HepG2 (cell line): ENCODE results near the gene NME1. TPM values are rescaled to one million over a fixed set of nuclear protein-coding genes. Genes with fewer than 3 reads are reported as not detected.

ENCODE experiments used
- BCLAF1 ChIP-seq: fragments of 450-650 bp; IDR thresholded peaks from 2 replicates; pipeline ENCODE4 v1.6.1; 2017; ENCODE audit warnings: mild to moderate bottlenecking
- CTCF ChIP-seq: sonication (generic); formaldehyde crosslinking; IDR thresholded peaks from 2 replicates; pipeline ENCODE4 v1.5.0; 2020; ENCODE audit warnings: mild to moderate bottlenecking, missing genetic modification reagents, moderate library complexity
- DZIP1 ChIP-seq: sonication (generic); formaldehyde crosslinking; IDR thresholded peaks from 2 replicates; pipeline ENCODE4 v1.5.0; 2020; ENCODE audit warnings: mild to moderate bottlenecking, missing genetic modification reagents
- GABPB1 ChIP-seq: IDR thresholded peaks from 2 replicates; pipeline ENCODE4 v1.6.1; 2016; ENCODE audit warnings: mild to moderate bottlenecking, missing genetic modification reagents, moderate library complexity, missing compliant biosample characterization
- HIVEP1 ChIP-seq: sonication (generic); formaldehyde crosslinking; IDR thresholded peaks from 2 replicates; pipeline ENCODE4 v1.4.0; 2020; ENCODE audit warnings: mild to moderate bottlenecking, missing genetic modification reagents
- MXD3 ChIP-seq: IDR thresholded peaks from 2 replicates; pipeline ENCODE4 v1.6.1; 2016; ENCODE audit warnings: mild to moderate bottlenecking, missing biosample characterization, missing genetic modification reagents
- NFRKB ChIP-seq: fragments of 450-650 bp; IDR thresholded peaks from 2 replicates; pipeline ENCODE4 v1.6.1; 2017
- RFX1 ChIP-seq: fragments of 450-650 bp; IDR thresholded peaks from 2 replicates; pipeline ENCODE4 v1.6.1; 2017
- TFE3 ChIP-seq: IDR thresholded peaks from 2 replicates; pipeline ENCODE4 v1.6.1; 2016
- ZIK1 ChIP-seq: sonication (generic); formaldehyde crosslinking; IDR thresholded peaks from 2 replicates; pipeline ENCODE4 v1.5.0; 2020; ENCODE audit warnings: mild to moderate bottlenecking, low read depth, missing genetic modification reagents, borderline replicate concordance
- ZNF687 ChIP-seq: sonication (generic); formaldehyde crosslinking; IDR thresholded peaks from 2 replicates; pipeline ENCODE4 v1.5.1; 2020; ENCODE audit warnings: mild to moderate bottlenecking, missing genetic modification reagents, moderate library complexity
- polyA plus RNA-seq, 8 experiments: library from polyadenylated mRNA; depleted of rRNA in 3 of 8; stranded (reverse) in 7 of 8; unstranded in 1 of 8; fragments of >200 nt; fragmentation: Illumina TruSeq in 4 of 8; extraction: Trizol in 4 of 8; gene quantifications; 2 replicates each; pipeline versions ENCODE4 v1.2.1 to v1.2.3, GENCODE V29; 2011 to 2016; ENCODE audit warnings: low read depth in 4 of 8, missing spikeins in 1 of 8, mixed read lengths in 1 of 8; ENCODE audit not compliant: insufficient read depth in 1 of 8
- total RNA-seq, 5 experiments: library from RNA; depleted of rRNA; stranded (reverse); fragments of >200 nt; fragmentation: Illumina TruSeq; extraction: Trizol; gene quantifications; 2 replicates each; pipeline ENCODE4 v1.2.3, GENCODE V29; 2016; ENCODE audit warnings: low read depth in 1 of 5
- TF ChIP-seq, protein P1 (sequence below): sonication (generic); formaldehyde crosslinking; conservative IDR thresholded peaks from 2 replicates; pipeline ENCODE4 v1.8.0; 2022; ENCODE audit warnings: mild to moderate bottlenecking, moderate library complexity, missing genetic modification reagents

NME1 gene
- total and polyA plus RNA-seq, 2 of the 13 experiments (the other 11 are each of a cell fraction or from before 2014, with no cell fraction given), result 295 to 516 TPM

DNA sequence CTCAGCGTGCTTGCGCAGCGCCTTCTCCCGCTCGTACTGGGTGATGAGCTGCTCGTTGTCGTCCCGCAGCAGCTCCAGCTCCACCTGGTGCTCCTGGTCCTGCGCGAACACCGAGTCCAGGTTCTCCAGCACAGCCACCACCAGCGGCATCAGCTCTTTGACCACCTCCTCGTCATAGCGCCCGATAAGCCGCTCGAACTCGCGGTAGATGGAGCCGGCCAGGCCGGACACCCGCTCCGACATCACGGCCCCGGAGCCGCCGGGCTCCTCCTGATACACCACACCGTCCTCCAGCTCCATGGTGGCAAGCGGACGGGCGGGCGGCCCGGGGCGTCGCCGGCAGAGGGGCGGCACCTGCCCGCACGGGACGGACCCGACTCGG lies 33.0 kb upstream of the NME1 start (continued):
- TF ChIP-seq DZIP1 (CRISPR knock-in tag), result peak; percentile 79
- no peak for TF ChIP-seq NFRKB
- peak; percentile 79 for TF ChIP-seq ZNF687 (CRISPR knock-in tag)
- TF ChIP-seq, protein P1, sequence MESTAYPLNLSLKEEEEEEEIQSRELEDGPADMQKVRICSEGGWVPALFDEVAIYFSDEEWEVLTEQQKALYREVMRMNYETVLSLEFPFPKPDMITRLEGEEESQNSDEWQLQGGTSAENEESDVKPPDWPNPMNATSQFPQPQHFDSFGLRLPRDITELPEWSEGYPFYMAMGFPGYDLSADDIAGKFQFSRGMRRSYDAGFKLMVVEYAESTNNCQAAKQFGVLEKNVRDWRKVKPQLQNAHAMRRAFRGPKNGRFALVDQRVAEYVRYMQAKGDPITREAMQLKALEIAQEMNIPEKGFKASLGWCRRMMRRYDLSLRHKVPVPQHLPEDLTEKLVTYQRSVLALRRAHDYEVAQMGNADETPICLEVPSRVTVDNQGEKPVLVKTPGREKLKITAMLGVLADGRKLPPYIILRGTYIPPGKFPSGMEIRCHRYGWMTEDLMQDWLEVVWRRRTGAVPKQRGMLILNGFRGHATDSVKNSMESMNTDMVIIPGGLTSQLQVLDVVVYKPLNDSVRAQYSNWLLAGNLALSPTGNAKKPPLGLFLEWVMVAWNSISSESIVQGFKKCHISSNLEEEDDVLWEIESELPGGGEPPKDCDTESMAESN (CRISPR knock-in tag), result peak; percentile 55; the same call in 1 of the 2 replicates
- peak; percentile 35 for TF ChIP-seq CTCF (CRISPR knock-in tag)
- 0 out of 2 replicates have a peak, but pooled peaks have one; percentile 29 for TF ChIP-seq MXD3 (CRISPR knock-in tag)
- TF ChIP-seq ZIK1 (CRISPR knock-in tag), result 0 out of 2 replicates have a peak, but pooled peaks have one; percentile 44
- no peak for TF ChIP-seq BCLAF1
- peak; percentile 51; the same call in 1 of the 2 replicates for TF ChIP-seq HIVEP1 (CRISPR knock-in tag)
- TF ChIP-seq TFE3 (CRISPR knock-in tag), result peak; percentile 7; the same call in 1 of the 2 replicates
- peak; percentile 17; the same call in 1 of the 2 replicates for TF ChIP-seq GABPB1
- no peak for TF ChIP-seq RFX1
